T-helper 2 cell treated with Interferon-gamma antibody and Interleukin-4, amounts not matched to agents 5 μg/mL and 100 μg/mL, for 36 hours (primary cell): Measurements from ENCODE around the gene CAMKMT.

Experiments
- DNase-seq: peaks from one replicate; pipeline ENCODE4 v3.0.0; 2021; ENCODE audit warnings: low spot score
- H3K27ac Mint-ChIP-seq: one replicate; pipeline ENCODE4 v1.8.0; 2021; ENCODE audit warnings: mild to moderate bottlenecking, mixed read lengths
- H3K27me3 Mint-ChIP-seq: one replicate; pipeline ENCODE4 v1.8.0; 2021; ENCODE audit warnings: low read depth, mixed read lengths
- H3K36me3 Mint-ChIP-seq: one replicate; pipeline ENCODE4 v1.8.0; 2021; ENCODE audit warnings: low read depth, mixed read lengths
- H3K4me1 Mint-ChIP-seq: one replicate; pipeline ENCODE4 v1.8.0; 2021; ENCODE audit warnings: low read depth, mixed read lengths
- H3K4me3 Mint-ChIP-seq: one replicate; pipeline ENCODE4 v1.8.0; 2022; ENCODE audit warnings: mild to moderate bottlenecking, moderate library complexity, mixed read lengths
- H3K9me3 Mint-ChIP-seq: one replicate; pipeline ENCODE4 v1.8.0; 2021; ENCODE audit warnings: mixed read lengths

Gene CAMKMT

GRCh38 chr2:44753552-44754285, 392.0 kb downstream of the CAMKMT start:
- peaks cover 16% of the 10 kb centered on the region for H3K4me1 Mint-ChIP-seq
- H3K9me3 Mint-ChIP-seq = no peaks in the 10 kb centered on the region
- no peaks in the 10 kb centered on the region for H3K36me3 Mint-ChIP-seq
- peak; percentile 38 for DNase-seq
- no peak overlapping the region for H3K27ac Mint-ChIP-seq
- no peak overlapping the region for H3K4me3 Mint-ChIP-seq
- no peaks in the 10 kb centered on the region for H3K27me3 Mint-ChIP-seq

- DNase-seq = no peak
- Mint-ChIP-seq H3K4me3 (no peak overlapping the region), H3K27ac (no peak overlapping the region), H3K9me3 (no peaks in the 10 kb centered on the region), H3K27me3 (peaks cover 2% of the 10 kb centered on the region), H3K36me3 (no peaks in the 10 kb centered on the region), H3K4me1 (peaks cover 6% of the 10 kb centered on the region)
These were observed 396.8 kb downstream of the CAMKMT start for GRCh38 chr2:44758591-44758990.

- Mint-ChIP-seq H3K4me1 (peaks cover 4% of the 10 kb centered on the region), H3K4me3 (no peak overlapping the region), H3K27me3 (peaks cover 5% of the 10 kb centered on the region), H3K9me3 (no peaks in the 10 kb centered on the region), H3K27ac (no peak overlapping the region), H3K36me3 (no peaks in the 10 kb centered on the region)
- no peak for DNase-seq
These were observed 398.1 kb downstream of the CAMKMT start for GRCh38 chr2:44759823-44760222.

GRCh38 chr2:44763275-44763782, 401.6 kb downstream of the CAMKMT start:
- no peaks in the 10 kb centered on the region for H3K9me3 Mint-ChIP-seq

GRCh38 chr2:44766220-44766619, 404.5 kb downstream of the CAMKMT start:
- Mint-ChIP-seq H3K27me3 (peaks cover 37% of the 10 kb centered on the region), H3K36me3 (no peaks in the 10 kb centered on the region), H3K4me1 (no peaks in the 10 kb centered on the region), H3K4me3 (no peak overlapping the region), H3K27ac (no peak overlapping the region), H3K9me3 (no peaks in the 10 kb centered on the region)
- DNase-seq = no peak

More at GRCh38 chr2:44763275-44763782, 401.6 kb downstream of the CAMKMT start:
- no peak for DNase-seq
- Mint-ChIP-seq H3K4me3 (no peak overlapping the region), H3K27ac (no peak overlapping the region), H3K36me3 (no peaks in the 10 kb centered on the region), H3K4me1 (peaks cover 4% of the 10 kb centered on the region), H3K27me3 (peaks cover 24% of the 10 kb centered on the region)

- no peaks in the 10 kb centered on the region for H3K36me3 Mint-ChIP-seq
- H3K4me1 Mint-ChIP-seq = no peaks in the 10 kb centered on the region
- no peak overlapping the region for H3K27ac Mint-ChIP-seq
- peaks cover 37% of the 10 kb centered on the region for H3K27me3 Mint-ChIP-seq
- DNase-seq = no peak
- no peak overlapping the region for H3K4me3 Mint-ChIP-seq
- H3K9me3 Mint-ChIP-seq = no peaks in the 10 kb centered on the region
These were observed 405.0 kb downstream of the CAMKMT start for GRCh38 chr2:44766777-44767176.

- Mint-ChIP-seq H3K9me3 (no peaks in the 10 kb centered on the region), H3K4me1 (no peaks in the 10 kb centered on the region), H3K27me3 (peaks cover 37% of the 10 kb centered on the region), H3K27ac (no peak overlapping the region), H3K36me3 (no peaks in the 10 kb centered on the region), H3K4me3 (no peak overlapping the region)
- no peak for DNase-seq
These were observed 405.9 kb downstream of the CAMKMT start for GRCh38 chr2:44767691-44768090.

GRCh38 chr2:44768438-44769236, 406.9 kb downstream of the CAMKMT start:
- Mint-ChIP-seq H3K9me3 (no peaks in the 10 kb centered on the region), H3K36me3 (no peaks in the 10 kb centered on the region), H3K27ac (no peak overlapping the region), H3K27me3 (peaks cover 37% of the 10 kb centered on the region), H3K4me1 (no peaks in the 10 kb centered on the region), H3K4me3 (no peak overlapping the region)
- DNase-seq = no peak

GRCh38 chr2:44769349-44770011, 407.7 kb downstream of the CAMKMT start:
- Mint-ChIP-seq H3K27ac (no peak overlapping the region), H3K4me3 (no peak overlapping the region), H3K4me1 (no peaks in the 10 kb centered on the region), H3K27me3 (peaks cover 34% of the 10 kb centered on the region), H3K9me3 (no peaks in the 10 kb centered on the region), H3K36me3 (no peaks in the 10 kb centered on the region)
- no peak for DNase-seq

- no peak overlapping the region for H3K27ac Mint-ChIP-seq
- H3K27me3 Mint-ChIP-seq = peaks cover 34% of the 10 kb centered on the region
- DNase-seq = no peak
- H3K4me3 Mint-ChIP-seq = no peak overlapping the region
- H3K36me3 Mint-ChIP-seq = no peaks in the 10 kb centered on the region
- no peaks in the 10 kb centered on the region for H3K4me1 Mint-ChIP-seq
- no peaks in the 10 kb centered on the region for H3K9me3 Mint-ChIP-seq
These were observed 408.8 kb downstream of the CAMKMT start for GRCh38 chr2:44770221-44771195.

- no peak overlapping the region for H3K27ac Mint-ChIP-seq
- DNase-seq = no peak
- H3K9me3 Mint-ChIP-seq = no peaks in the 10 kb centered on the region
- H3K4me3 Mint-ChIP-seq = no peak overlapping the region
- H3K27me3 Mint-ChIP-seq = peaks cover 25% of the 10 kb centered on the region
- H3K4me1 Mint-ChIP-seq = no peaks in the 10 kb centered on the region
- no peaks in the 10 kb centered on the region for H3K36me3 Mint-ChIP-seq
These were observed 409.8 kb downstream of the CAMKMT start for GRCh38 chr2:44771522-44771921.

- H3K36me3 Mint-ChIP-seq = no peaks in the 10 kb centered on the region
- H3K4me1 Mint-ChIP-seq = no peaks in the 10 kb centered on the region
- no peak overlapping the region for H3K4me3 Mint-ChIP-seq
- no peak overlapping the region for H3K27ac Mint-ChIP-seq
- H3K27me3 Mint-ChIP-seq = peaks cover 19% of the 10 kb centered on the region
- no peak for DNase-seq
- no peaks in the 10 kb centered on the region for H3K9me3 Mint-ChIP-seq
These were observed 410.4 kb downstream of the CAMKMT start for GRCh38 chr2:44772131-44772530.

- DNase-seq = no peak
- no peak overlapping the region for H3K4me3 Mint-ChIP-seq
- no peaks in the 10 kb centered on the region for H3K4me1 Mint-ChIP-seq
- peaks cover 22% of the 10 kb centered on the region for H3K27me3 Mint-ChIP-seq
- H3K27ac Mint-ChIP-seq = no peak overlapping the region
- H3K9me3 Mint-ChIP-seq = no peaks in the 10 kb centered on the region
- H3K36me3 Mint-ChIP-seq = no peaks in the 10 kb centered on the region
These were observed 411.1 kb downstream of the CAMKMT start for GRCh38 chr2:44772669-44773378.
